HEK293 (cell line): ENCODE results near the gene RCHY1.
"Not testable (repeated sequence)": the region's sequence is repeated elsewhere in the genome, so short reads cannot be mapped to it uniquely, and the experiment has no call there.

ENCODE experiments used
- CTCF ChIA-PET: fragments of 350-600 bp; formaldehyde crosslinking; extraction: SDS; loops from one replicate; lab custom pipeline; 2021; ENCODE audit warnings: antibody characterized with exemption; lab: Yijun Ruan, JAX
- POLR2A ChIA-PET: fragments of 300-600 bp; formaldehyde crosslinking; extraction: SDS; loops from one replicate; lab custom pipeline; 2020; ENCODE audit warnings: antibody characterized with exemption, inconsistent platforms; lab: Yijun Ruan, JAX
- H3K27ac ChIP-seq: fragments of 200-500 bp; sonication (Bioruptor generic); 2 replicates; pipeline ENCODE4 v1.5.1; 2014; ENCODE audit warnings: low read depth, low read length, control low read depth, inconsistent platforms; ENCODE audit errors: extremely low read depth
- H3K36me3 ChIP-seq, 2 experiments: fragments of 200-500 bp in 1 of 2; sonication (Bioruptor generic) in 1 of 2; 1 replicate in 1 of 2; 2 replicates in 1 of 2; pipeline ENCODE4 v1.5.1; 2014 to 2017; ENCODE audit warnings: inconsistent platforms in 2 of 2, low read length in 2 of 2; ENCODE audit not compliant: control insufficient read depth in 2 of 2, insufficient read depth in 1 of 2
- H3K4me1 ChIP-seq: fragments of 200-500 bp; sonication (Bioruptor generic); 2 replicates; pipeline ENCODE4 v1.5.1; 2014; ENCODE audit warnings: mild to moderate bottlenecking, low read length, inconsistent platforms; ENCODE audit not compliant: control insufficient read depth, insufficient read depth
- H3K4me3 ChIP-seq: 2 replicates; pipeline ENCODE4 v1.5.1; 2011; ENCODE audit warnings: low read depth, mild to moderate bottlenecking, control low read depth, low read length, moderate library complexity
- H3K9me3 ChIP-seq: fragments of 200-500 bp; sonication (Bioruptor generic); 2 replicates; pipeline ENCODE4 v1.5.1; 2014; ENCODE audit warnings: low read depth, low read length, inconsistent platforms; ENCODE audit not compliant: control insufficient read depth, insufficient read depth
- INSM2 ChIP-seq: fragments of 450-650 bp; formaldehyde crosslinking; IDR thresholded peaks from 2 replicates; pipeline ENCODE4 v1.5.1; 2016; ENCODE audit warnings: missing biosample characterization, missing genetic modification characterization
- KLF1 ChIP-seq: fragments of 450-650 bp; formaldehyde crosslinking; IDR thresholded peaks from 2 replicates; pipeline ENCODE4 v1.5.1; 2016; ENCODE audit warnings: missing biosample characterization, missing genetic modification characterization
- OSR2 ChIP-seq: fragments of 450-650 bp; formaldehyde crosslinking; IDR thresholded peaks from 2 replicates; pipeline ENCODE4 v1.5.1; 2016; ENCODE audit warnings: missing biosample characterization, missing genetic modification characterization
- ZBTB7A ChIP-seq: fragments of 450-650 bp; formaldehyde crosslinking; IDR thresholded peaks from 2 replicates; pipeline ENCODE4 v1.5.1; 2016; ENCODE audit warnings: low read depth, missing biosample characterization, missing genetic modification characterization
- ZFHX2 ChIP-seq: fragments of 450-650 bp; formaldehyde crosslinking; conservative IDR thresholded peaks from 2 replicates; pipeline ENCODE4 v1.5.1; 2016; ENCODE audit warnings: missing biosample characterization, missing genetic modification characterization
- ZIC2 ChIP-seq: fragments of 450-650 bp; formaldehyde crosslinking; IDR thresholded peaks from 2 replicates; pipeline ENCODE4 v1.5.1; 2016; ENCODE audit warnings: missing biosample characterization, missing genetic modification characterization
- ZNF214 ChIP-seq: fragments of 450-650 bp; formaldehyde crosslinking; IDR thresholded peaks from 2 replicates; pipeline ENCODE4 v1.5.1; 2017; ENCODE audit warnings: missing biosample characterization, mild to moderate bottlenecking, missing genetic modification characterization, borderline replicate concordance
- ZNF274 ChIP-seq, 2 experiments: fragments of 200-500 bp in 1 of 2; fragments of 450-650 bp in 1 of 2; sonication (Bioruptor generic) in 1 of 2; formaldehyde crosslinking in 1 of 2; IDR thresholded peaks; 2 replicates each; pipeline versions ENCODE4 v1.5.1 to v1.6.1; 2014 to 2016; ENCODE audit warnings: borderline replicate concordance in 1 of 2, inconsistent platforms in 1 of 2, low read length in 1 of 2, missing biosample characterization in 1 of 2, missing genetic modification characterization in 1 of 2
- ZNF394 ChIP-seq: fragments of 450-650 bp; formaldehyde crosslinking; IDR thresholded peaks from 2 replicates; pipeline ENCODE4 v1.5.1; 2016; ENCODE audit warnings: missing biosample characterization, missing genetic modification characterization, mild to moderate bottlenecking, moderate library complexity, borderline replicate concordance
- ZNF530 ChIP-seq: fragments of 450-650 bp; formaldehyde crosslinking; IDR thresholded peaks from 2 replicates; pipeline ENCODE4 v1.5.1; 2016; ENCODE audit warnings: low read depth, missing biosample characterization, missing genetic modification characterization
- ZNF548 ChIP-seq: fragments of 450-650 bp; formaldehyde crosslinking; IDR thresholded peaks from 2 replicates; pipeline ENCODE4 v1.5.1; 2016; ENCODE audit warnings: missing biosample characterization, missing genetic modification characterization
- ZNF571 ChIP-seq: fragments of 450-650 bp; formaldehyde crosslinking; IDR thresholded peaks from 2 replicates; pipeline ENCODE4 v1.5.0; 2017; ENCODE audit warnings: missing biosample characterization, missing genetic modification characterization
- ZNF600 ChIP-seq: fragments of 450-650 bp; formaldehyde crosslinking; IDR thresholded peaks from 2 replicates; pipeline ENCODE4 v1.5.1; 2016; ENCODE audit warnings: missing biosample characterization, missing genetic modification characterization
- ZNF610 ChIP-seq: fragments of 450-650 bp; formaldehyde crosslinking; IDR thresholded peaks from 2 replicates; pipeline ENCODE4 v1.5.1; 2016; ENCODE audit warnings: missing biosample characterization, missing genetic modification characterization, borderline replicate concordance
- ZNF664 ChIP-seq: fragments of 450-650 bp; formaldehyde crosslinking; IDR thresholded peaks from 2 replicates; pipeline ENCODE4 v1.5.1; 2016; ENCODE audit warnings: missing biosample characterization, missing genetic modification characterization
- ZNF768 ChIP-seq: fragments of 450-650 bp; formaldehyde crosslinking; IDR thresholded peaks from 2 replicates; pipeline ENCODE4 v1.5.1; 2018; ENCODE audit warnings: missing biosample characterization, mild to moderate bottlenecking, missing genetic modification characterization
- ZNF785 ChIP-seq: fragments of 450-650 bp; formaldehyde crosslinking; IDR thresholded peaks from 2 replicates; pipeline ENCODE4 v1.5.1; 2016; ENCODE audit warnings: missing biosample characterization, missing genetic modification characterization
- TF ChIP-seq, protein P1 (sequence below): fragments of 450-650 bp; IDR thresholded peaks from 2 replicates; pipeline ENCODE4 v1.5.1; 2018; ENCODE audit warnings: missing biosample characterization, missing genetic modification characterization
- TF ChIP-seq, protein P2 (sequence below): fragments of 450-650 bp; formaldehyde crosslinking; IDR thresholded peaks from 2 replicates; pipeline ENCODE4 v1.5.1; 2016; ENCODE audit warnings: missing biosample characterization, missing genetic modification characterization, borderline replicate concordance

The RCHY1 gene

DNA sequence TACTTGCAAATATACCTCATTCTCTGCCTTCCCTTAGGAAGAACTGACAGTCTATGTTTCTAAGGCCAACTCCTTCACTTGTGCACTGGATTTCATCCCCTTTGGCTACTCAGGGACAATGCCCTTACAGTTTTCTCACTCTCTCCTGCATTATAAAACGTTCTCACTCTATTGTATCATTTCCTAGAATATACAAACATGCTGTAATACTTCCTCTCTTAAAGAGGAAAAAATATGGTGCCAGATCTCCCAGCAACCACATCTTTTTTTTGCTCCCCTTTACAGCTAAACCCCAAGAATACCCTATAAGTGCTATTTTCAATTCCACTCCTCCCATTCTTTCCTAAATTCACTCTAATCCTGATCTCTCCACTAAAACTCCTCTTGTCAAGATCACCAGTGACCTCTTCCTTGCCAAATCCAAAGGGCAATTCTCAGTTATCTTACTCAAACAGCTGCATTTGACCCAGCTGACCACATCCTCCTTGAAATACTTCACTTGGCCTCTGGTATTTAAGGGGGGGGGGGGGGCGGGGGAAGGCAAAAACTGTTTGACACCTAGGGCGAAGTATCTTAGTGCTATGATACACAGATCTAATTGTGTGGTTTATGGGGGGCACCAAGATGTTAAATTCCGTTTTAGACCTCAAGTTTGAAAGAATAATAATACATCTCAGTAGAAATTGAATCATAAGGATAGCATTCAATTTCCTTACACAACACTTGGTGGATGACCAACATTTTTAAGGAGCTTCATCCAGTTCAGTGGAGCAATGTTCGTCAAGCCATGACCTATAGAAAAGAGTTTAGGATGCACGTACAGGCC lies 1.6 kb downstream of the RCHY1 start:
- H3K27ac ChIP-seq = no peak overlapping the region
- H3K36me3 ChIP-seq = peaks cover 0 to 21% of the 10 kb centered on the region in 2 experiments; a peak in 2 of 3 replicates
- H3K4me1 ChIP-seq = no peaks in the 10 kb centered on the region
- CTCF ChIA-PET = interaction anchor here (0.6 kb wide), 1 partner anchor 40 kb away, joined by 3 read pairs; no protein-coding TSS in a partner anchor
- H3K9me3 ChIP-seq = no peaks in the 10 kb centered on the region
- TF ChIP-seq ZIC2 (tag by site-specific recombination) (no peak), ZNF785 (tag by site-specific recombination) (no peak), ZNF274 (IDR thresholded peaks at IDR 0.05; ENCODE audit: low read length) (no peak), ZNF274 (tag by site-specific recombination; IDR thresholded peaks at IDR 0.05; ENCODE audit: borderline replicate concordance) (no peak), OSR2 (no peak), KLF1 (no peak), INSM2 (no peak), ZNF394 (no peak), ZNF214 (tag by site-specific recombination) (no peak), ZNF610 (tag by site-specific recombination) (no peak), ZBTB7A (tag by site-specific recombination) (no peak), ZNF571 (no peak), ZFHX2 (no peak), ZNF768 (no peak)
- TF ChIP-seq, protein P1, sequence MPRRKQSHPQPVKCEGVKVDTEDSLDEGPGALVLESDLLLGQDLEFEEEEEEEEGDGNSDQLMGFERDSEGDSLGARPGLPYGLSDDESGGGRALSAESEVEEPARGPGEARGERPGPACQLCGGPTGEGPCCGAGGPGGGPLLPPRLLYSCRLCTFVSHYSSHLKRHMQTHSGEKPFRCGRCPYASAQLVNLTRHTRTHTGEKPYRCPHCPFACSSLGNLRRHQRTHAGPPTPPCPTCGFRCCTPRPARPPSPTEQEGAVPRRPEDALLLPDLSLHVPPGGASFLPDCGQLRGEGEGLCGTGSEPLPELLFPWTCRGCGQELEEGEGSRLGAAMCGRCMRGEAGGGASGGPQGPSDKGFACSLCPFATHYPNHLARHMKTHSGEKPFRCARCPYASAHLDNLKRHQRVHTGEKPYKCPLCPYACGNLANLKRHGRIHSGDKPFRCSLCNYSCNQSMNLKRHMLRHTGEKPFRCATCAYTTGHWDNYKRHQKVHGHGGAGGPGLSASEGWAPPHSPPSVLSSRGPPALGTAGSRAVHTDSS (tag by site-specific recombination) = no peak
- TF ChIP-seq, protein P2, sequence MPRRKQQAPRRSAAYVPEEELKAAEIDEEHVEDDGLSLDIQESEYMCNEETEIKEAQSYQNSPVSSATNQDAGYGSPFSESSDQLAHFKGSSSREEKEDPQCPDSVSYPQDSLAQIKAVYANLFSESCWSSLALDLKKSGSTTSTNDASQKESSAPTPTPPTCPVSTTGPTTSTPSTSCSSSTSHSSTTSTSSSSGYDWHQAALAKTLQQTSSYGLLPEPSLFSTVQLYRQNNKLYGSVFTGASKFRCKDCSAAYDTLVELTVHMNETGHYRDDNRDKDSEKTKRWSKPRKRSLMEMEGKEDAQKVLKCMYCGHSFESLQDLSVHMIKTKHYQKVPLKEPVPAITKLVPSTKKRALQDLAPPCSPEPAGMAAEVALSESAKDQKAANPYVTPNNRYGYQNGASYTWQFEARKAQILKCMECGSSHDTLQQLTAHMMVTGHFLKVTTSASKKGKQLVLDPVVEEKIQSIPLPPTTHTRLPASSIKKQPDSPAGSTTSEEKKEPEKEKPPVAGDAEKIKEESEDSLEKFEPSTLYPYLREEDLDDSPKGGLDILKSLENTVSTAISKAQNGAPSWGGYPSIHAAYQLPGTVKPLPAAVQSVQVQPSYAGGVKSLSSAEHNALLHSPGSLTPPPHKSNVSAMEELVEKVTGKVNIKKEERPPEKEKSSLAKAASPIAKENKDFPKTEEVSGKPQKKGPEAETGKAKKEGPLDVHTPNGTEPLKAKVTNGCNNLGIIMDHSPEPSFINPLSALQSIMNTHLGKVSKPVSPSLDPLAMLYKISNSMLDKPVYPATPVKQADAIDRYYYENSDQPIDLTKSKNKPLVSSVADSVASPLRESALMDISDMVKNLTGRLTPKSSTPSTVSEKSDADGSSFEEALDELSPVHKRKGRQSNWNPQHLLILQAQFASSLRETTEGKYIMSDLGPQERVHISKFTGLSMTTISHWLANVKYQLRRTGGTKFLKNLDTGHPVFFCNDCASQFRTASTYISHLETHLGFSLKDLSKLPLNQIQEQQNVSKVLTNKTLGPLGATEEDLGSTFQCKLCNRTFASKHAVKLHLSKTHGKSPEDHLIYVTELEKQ = no peak
- POLR2A ChIA-PET = no interaction called here
- no peak overlapping the region; the same call in 1 of the 2 replicates for H3K4me3 ChIP-seq

GRCh38 chr4:75511841-75512240 lies 2.4 kb downstream of the RCHY1 start:
- ChIA-PET CTCF (no interaction called here), POLR2A (no interaction called here)
- TF ChIP-seq ZNF664 (no peak), ZNF600 (tag by site-specific recombination) (no peak), ZNF530 (tag by site-specific recombination) (no peak), ZNF610 (tag by site-specific recombination) (no peak), ZNF548 (tag by site-specific recombination) (no peak)
- Histone ChIP-seq H3K36me3 (peaks cover 0 to 17% of the 10 kb centered on the region in 2 experiments), H3K27ac (no peak overlapping the region), H3K4me1 (no peaks in the 10 kb centered on the region), H3K4me3 (no peak overlapping the region), H3K9me3 (no peaks in the 10 kb centered on the region)

GRCh38 chr4:75509592-75509991 lies 4.6 kb downstream of the RCHY1 start:
- H3K9me3 ChIP-seq, H3K4me1 ChIP-seq, H3K4me3 ChIP-seq, H3K27ac ChIP-seq, CTCF ChIA-PET: not testable (repeated sequence)
- H3K36me3 ChIP-seq = peaks cover 5 to 34% of the 10 kb centered on the region in 2 experiments; a peak in 2 of 3 replicates
- POLR2A ChIA-PET = interaction anchor here (0.6 kb wide), 1 partner anchor 214 kb away, joined by 3 read pairs; the partner anchor contains the start of gene USO1
